NCI-H69 (cell line): ENCODE measurements around the gene CORO1A.
A peak's percentile ranks its signal among the peaks of the same experiment; 100 is the strongest.
"Not testable (repeated sequence)": the region's sequence is repeated elsewhere in the genome, so short reads cannot be mapped to it uniquely, and the experiment has no call there.

ENCODE experiments used
- DNase-seq: peaks from one replicate; lab custom pipeline; 2025; lab: John Stamatoyannopoulos, UW

The CORO1A gene

DNA sequence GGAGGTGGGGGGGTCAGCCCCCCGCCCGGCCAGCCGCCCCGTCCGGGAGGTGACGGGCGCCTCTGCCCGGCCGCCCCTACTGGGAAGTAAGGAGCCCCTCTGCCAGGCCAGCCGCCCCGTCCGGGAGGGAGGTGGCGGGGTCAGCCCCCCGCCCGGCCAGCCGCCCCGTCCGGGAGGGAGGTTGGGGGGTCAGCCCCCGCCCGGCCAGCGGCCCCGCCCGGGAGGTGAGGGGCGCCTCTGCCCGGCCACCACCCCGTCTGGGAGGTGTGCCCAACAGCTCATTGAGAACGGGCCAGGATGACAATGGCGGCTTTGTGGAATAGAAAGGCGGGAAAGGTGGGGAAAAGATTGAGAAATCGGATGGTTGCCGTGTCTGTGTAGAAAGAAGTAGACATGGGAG lies 13.3 kb upstream of the CORO1A start:
- not testable (repeated sequence) for DNase-seq

GRCh38 chr16:30173054-30173453 lies 10.3 kb upstream of the CORO1A start:
- DNase-seq: no peak

GRCh38 chr16:30176876-30177275 lies 6.5 kb upstream of the CORO1A start:
- DNase-seq: not testable (repeated sequence)

GRCh38 chr16:30179195-30179594 lies 4.2 kb upstream of the CORO1A start:
- no peak for DNase-seq

- DNase-seq: no peak
Observed at GRCh38 chr16:30179931-30180330, 3.5 kb upstream of the CORO1A start.

GRCh38 chr16:30180741-30181140 lies 2.7 kb upstream of the CORO1A start:
- DNase-seq: no peak

- peak; percentile 96 for DNase-seq
Observed at GRCh38 chr16:30184096-30184890, 891 bp downstream of the CORO1A start.

DNA sequence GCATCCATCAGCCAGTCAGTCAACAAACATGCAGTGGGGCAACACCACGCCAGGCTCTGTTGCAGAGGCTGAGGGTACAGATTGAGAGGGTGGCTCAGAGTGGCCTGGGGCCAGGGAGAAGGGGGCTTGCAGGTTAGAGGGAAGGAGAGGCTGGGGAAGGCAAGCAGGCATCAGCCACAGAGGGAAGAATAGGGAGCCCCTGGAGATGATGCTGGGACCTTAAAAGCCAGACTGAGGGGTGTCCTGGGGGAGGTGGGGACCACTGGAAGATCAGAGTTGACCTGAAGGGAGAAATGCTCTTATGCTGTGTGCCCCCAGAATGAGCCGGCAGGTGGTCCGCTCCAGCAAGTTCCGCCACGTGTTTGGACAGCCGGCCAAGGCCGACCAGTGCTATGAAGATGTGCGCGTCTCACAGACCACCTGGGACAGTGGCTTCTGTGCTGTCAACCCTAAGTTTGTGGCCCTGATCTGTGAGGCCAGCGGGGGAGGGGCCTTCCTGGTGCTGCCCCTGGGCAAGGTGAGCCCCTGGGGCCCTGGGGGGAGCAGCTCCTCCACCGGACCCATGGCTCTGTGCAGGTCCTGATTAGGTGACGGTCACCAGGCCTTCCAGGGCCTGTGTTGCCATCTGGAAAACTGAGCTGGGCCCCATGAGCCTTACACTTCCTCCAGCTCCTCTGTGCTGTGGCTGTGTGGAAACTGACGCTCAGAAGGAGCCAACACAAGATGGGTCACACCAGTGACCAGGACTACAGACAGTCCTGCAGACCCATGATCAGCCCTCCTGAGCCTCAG lies 1.7 kb downstream of the CORO1A start:
- no peak for DNase-seq

DNA sequence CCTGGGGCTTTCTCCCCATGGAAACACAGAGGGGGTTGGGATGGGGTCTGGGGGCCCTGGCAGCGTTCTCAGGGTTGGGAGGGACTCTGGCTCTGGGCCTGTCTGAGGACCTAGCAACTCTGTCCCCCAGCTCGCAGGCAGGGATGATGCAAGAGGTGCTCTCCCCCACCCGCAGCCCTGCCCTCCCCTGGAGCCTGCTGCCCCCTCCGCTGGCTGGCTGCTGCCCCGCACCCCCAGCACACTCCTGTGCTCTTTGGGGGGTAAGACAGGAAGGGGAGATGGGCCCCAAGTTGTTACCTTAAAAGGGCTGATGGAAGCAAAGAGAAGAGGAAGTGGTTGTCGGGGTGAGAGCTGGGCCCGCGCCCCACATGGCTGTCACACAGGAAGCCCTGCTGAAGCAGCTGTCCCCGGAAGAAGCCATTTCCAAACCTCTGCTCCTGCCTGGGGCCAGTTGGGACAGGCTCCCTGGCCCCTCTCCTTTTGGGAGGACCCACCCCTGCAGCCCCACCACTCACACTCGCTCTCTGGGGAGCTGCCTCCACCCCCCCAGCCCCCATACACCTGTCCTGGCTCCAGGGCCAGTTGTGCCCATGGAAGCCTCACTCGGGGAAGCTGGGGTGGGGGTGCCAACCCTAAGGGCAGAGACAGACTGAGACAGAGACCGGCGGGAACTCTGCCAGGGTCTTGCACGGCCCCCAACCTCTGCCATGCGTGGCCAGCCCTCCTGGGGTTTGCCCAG lies 2.5 kb downstream of the CORO1A start:
- DNase-seq: no peak

DNA sequence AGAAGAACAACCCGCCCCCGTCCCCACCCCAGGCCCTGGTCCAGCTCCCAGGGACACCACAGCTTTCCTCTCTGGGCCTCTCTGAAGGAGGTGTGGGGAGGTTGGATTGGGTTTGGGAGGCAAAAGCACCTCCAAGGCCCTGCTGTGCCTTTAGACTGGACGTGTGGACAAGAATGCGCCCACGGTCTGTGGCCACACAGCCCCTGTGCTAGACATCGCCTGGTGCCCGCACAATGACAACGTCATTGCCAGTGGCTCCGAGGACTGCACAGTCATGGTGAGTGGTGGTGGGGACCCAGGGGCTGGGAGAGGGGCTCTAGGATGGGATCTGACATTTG lies 3.0 kb downstream of the CORO1A start:
- no peak for DNase-seq

DNA sequence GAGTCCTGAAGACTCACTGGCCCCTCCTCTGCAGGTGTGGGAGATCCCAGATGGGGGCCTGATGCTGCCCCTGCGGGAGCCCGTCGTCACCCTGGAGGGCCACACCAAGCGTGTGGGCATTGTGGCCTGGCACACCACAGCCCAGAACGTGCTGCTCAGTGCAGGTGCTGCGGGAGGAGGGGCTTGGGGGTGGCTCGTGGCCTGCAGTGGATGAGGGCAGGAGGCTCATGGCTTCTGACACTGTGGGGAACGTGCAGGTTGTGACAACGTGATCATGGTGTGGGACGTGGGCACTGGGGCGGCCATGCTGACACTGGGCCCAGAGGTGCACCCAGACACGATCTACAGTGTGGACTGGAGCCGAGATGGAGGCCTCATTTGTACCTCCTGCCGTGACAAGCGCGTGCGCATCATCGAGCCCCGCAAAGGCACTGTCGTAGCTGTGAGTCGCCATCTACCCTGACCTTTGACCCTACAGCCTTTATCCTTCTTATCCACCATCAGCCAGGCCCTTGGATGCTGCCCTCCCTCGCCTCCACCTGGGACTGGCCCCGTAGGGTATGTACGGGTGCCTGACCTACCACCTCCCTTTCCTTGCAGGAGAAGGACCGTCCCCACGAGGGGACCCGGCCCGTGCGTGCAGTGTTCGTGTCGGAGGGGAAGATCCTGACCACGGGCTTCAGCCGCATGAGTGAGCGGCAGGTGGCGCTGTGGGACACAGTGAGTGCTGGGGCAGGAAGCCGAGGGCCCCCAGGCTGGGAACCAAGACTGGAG lies 3.6 kb downstream of the CORO1A start:
- peak; percentile 38 for DNase-seq

DNA sequence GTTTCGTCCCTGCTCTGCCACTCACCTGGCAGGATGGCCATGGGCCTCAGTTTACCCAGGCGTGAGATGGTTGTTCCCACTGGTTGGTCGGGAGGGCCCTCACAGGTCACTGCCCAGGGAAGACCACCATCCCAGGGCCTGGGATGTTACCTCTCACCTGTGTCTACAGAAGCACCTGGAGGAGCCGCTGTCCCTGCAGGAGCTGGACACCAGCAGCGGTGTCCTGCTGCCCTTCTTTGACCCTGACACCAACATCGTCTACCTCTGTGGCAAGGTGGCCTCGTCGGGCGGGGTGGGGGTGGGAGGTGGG lies 4.1 kb downstream of the CORO1A start:
- DNase-seq: no peak

DNA sequence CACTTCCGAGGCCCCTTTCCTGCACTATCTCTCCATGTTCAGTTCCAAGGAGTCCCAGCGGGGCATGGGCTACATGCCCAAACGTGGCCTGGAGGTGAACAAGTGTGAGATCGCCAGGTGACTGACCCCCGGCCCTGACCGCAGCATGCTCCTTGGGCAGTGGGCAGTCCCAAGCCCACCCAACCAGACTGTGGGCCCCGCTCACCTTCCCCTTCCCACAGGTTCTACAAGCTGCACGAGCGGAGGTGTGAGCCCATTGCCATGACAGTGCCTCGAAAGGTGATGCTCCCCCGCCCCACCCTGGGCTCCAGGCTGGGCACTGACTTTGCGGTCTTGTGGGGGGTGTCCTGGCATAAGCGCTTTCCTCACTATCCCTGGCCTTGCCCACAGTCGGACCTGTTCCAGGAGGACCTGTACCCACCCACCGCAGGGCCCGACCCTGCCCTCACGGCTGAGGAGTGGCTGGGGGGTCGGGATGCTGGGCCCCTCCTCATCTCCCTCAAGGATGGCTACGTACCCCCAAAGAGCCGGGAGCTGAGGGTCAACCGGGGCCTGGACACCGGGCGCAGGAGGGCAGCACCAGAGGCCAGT lies 4.7 kb downstream of the CORO1A start:
- DNase-seq: no peak

DNA sequence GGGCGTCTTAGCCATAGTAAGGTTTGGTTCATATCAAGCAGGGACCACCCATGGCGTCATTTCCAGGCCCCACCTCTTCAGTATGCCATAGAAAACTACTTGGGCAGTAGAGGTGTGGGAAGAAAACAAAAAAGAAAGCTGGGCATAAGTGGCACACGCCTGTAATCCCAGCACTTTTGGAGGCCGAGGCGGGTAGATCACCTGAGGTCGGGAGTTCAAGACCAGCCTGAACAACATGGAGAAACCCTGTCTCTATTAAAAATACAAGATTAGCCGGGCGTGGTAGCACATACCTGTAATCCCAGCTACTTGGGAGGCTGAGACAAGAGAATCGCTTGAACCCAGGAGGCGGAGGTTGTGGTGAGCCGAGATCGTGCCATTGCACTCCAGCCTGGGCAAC lies 7.8 kb downstream of the CORO1A start:
- not testable (repeated sequence) for DNase-seq

DNA sequence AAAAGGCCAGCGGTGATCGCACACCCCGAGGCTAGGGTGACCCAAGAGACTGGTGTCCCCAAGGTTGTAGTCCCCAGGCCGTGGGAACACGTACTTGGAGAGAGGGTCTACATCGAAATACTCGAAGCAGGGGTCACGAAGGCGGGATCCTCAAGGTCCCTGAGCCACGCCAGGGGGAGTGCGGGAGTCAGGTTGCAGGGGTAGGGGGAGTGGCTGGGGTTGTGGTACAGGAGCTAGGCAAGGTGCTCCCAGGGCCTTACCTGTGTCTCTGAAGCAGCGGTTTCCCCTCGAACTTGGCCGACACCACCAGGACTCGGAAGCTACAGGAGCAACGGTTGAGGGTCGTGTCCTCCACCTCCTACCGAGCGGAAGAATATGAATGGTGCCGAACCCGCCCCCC lies 9.7 kb downstream of the CORO1A start:
- not testable (repeated sequence) for DNase-seq

- DNase-seq: not testable (repeated sequence)
Observed at GRCh38 chr16:30193615-30194014, 10.2 kb downstream of the CORO1A start, which contains the start of the genes BOLA2B and SLX1A. Gene BOLA2B (minus strand): TSS chr16:30193666. CDS start chr16:30193595, 71 bp downstream. Gene SLX1A (plus strand): TSS chr16:30193875. CDS start chr16:30194085, 210 bp downstream.

DNA sequence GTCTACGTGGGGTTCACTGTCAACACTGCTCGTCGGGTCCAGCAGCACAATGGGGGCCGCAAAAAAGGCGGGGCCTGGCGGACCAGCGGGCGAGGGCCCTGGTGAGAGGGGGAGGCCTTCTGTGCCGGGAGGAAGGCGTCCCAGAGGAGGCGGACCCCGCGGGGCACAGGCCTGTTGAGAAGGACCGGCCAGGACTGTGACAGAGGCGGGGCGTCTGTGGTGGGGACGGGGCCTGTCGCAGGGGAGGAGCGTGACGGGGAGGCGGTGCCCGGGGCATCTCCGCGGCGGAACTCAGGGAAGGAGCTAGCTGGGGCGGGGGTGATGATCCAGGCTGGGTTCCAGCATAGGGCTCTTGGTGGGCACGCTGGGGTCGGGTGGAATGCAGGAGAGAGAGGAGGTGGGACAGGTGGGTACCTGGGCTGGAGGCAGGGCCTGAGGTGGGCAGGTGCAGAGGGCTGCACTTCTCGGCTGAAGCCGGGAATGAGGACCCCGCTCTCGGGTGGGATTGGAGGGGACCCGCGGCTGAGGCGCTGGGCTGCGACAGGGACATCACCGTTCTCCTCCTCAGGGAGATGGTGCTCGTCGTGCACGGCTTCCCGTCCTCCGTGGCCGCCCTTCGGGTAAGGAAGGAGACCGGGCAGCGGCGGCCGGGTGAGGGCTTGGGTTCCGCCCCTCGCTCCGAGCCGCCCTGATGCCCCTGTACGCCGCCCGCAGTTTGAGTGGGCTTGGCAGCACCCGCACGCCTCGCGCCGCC lies 10.9 kb downstream of the CORO1A start:
- DNase-seq: not testable (repeated sequence)

GRCh38 chr16:30197001-30197400 lies 13.6 kb downstream of the CORO1A start:
- not testable (repeated sequence) for DNase-seq

DNA sequence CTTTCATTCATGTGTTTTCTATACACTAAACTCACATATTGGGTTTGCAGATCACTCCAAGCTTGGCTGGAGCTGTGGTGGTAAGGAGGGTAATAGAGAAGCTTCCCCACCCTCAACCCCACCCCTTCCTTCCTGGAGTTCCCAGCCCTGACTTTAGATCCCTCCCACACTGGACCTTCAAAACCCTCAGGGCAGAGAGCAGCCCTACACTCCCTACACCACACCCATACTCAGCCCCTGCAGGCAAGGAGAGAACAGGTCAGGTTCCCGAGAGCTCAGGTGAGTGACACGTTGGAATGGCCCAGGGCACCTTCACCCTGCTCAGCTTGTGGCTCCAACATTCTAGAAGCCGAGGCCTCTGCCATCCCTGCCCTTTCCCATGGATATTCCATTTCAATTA lies 15.6 kb downstream of the CORO1A start, which contains the start of gene SULT1A3:
Gene SULT1A3 (plus strand): TSS at position 207 of the 400 bp plus-strand sequence. CDS start 1,474 bp downstream, outside the sequence.
- DNase-seq: not testable (repeated sequence)

- not testable (repeated sequence) for DNase-seq
Observed at GRCh38 chr16:30199608-30200343, 16.4 kb downstream of the CORO1A start.
